ENCODE results near the gene ATP5MC3. TPM values are rescaled to one million over a fixed set of nuclear protein-coding genes. Genes with fewer than 3 reads are reported as not detected.

The ATP5MC3 gene
- total RNA-seq, 5 donors from 2014 or later (not counting 1 experiment from before 2014, with no cell fraction given): 74.4 to 91.3 (median 89.4) TPM

Other genes with a start within 250 kb of the ATP5MC3 start
- gene CHN1, start 176.3 kb downstream of the ATP5MC3 start, total RNA-seq: 1 to 10 TPM; 1.4 to 3.2 (median 3.0) TPM
- 10 to 100 TPM; 49.1 to 57.0 (median 52.9) TPM for gene ATF2, start 13.5 kb downstream of the ATP5MC3 start, total RNA-seq

All from T-cell (primary cell).